Right forelimb (tissue), 1 donor: ENCODE results near the gene TBC1D3B.
"Not testable (repeated sequence)": the region's sequence is repeated elsewhere in the genome, so short reads cannot be mapped to it uniquely, and the experiment has no call there.

Experiments
- DNase-seq: peaks from one replicate; pipeline ENCODE4 v3.0.0-alpha.2; 2018

The TBC1D3B gene

DNA sequence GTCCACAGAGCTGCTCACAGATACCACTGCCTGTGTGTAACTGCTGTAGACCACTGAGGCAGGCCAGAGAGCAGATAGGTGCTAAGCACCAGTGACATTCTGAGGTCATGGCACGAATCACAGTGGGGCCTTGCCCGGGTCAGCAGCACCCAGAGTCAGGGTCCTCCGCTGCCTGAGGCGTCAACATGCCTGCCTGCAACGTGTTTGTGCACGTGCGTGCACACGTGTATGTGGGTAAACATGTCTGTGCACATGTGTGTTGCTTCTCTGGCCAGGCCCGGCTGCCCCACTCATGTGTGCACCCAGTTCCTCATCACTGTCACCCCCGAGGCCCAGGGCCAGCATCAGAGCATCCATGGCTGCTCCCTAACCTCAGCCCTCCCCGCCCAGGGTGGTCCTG is at the start of gene TBC1D3B:
TBC1D3B (minus strand) TSS at position 101 of the 400 bp plus-strand sequence. CDS start 1,586 bp downstream, outside the sequence.
- DNase-seq, result not testable (repeated sequence)

DNA sequence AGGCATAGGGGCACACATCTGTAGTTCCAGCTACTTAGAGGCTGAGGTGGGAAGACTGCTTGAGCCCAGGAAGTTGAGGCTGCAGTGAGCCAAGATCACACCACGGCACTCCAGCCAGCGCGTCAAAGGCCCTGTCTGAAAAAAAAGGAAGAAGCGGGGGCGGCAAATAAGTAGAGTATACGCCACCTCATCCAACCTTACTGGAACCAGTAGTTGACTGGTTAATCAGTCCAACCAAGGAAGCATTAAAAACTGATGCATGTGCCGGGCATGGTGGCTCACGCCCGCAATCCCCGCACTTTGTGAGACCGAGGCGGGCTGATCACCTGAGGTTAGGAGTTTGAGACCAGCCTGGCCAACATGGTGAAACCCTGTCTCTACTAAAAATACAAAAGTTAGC is 46.5 kb upstream of the TBC1D3B start:
- not testable (repeated sequence) for DNase-seq

DNA sequence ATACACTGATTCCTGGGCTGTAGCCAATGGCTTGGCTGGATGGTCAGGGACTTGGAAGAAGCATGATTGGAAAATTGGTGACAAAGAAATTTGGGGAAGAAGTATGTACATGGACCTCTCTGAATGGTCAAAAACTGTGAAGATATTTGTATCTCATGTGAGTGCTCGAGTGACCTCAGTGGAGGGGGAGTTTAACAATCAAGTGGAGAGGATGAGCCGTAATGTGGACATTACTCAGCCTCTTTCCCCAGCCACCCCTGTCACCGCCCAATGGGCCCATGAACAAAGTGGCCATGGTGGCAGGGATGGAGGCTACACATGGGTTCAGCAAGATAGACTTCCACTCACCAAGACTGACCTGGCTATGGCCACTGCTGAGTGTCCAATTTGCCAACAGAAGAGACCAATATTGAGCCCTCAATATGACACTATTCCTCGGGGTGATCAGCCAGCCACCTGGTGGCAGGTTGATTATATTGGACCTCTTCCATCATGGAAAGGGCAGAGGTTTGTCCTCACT is 45.2 kb upstream of the TBC1D3B start:
- DNase-seq, result not testable (repeated sequence)

DNA sequence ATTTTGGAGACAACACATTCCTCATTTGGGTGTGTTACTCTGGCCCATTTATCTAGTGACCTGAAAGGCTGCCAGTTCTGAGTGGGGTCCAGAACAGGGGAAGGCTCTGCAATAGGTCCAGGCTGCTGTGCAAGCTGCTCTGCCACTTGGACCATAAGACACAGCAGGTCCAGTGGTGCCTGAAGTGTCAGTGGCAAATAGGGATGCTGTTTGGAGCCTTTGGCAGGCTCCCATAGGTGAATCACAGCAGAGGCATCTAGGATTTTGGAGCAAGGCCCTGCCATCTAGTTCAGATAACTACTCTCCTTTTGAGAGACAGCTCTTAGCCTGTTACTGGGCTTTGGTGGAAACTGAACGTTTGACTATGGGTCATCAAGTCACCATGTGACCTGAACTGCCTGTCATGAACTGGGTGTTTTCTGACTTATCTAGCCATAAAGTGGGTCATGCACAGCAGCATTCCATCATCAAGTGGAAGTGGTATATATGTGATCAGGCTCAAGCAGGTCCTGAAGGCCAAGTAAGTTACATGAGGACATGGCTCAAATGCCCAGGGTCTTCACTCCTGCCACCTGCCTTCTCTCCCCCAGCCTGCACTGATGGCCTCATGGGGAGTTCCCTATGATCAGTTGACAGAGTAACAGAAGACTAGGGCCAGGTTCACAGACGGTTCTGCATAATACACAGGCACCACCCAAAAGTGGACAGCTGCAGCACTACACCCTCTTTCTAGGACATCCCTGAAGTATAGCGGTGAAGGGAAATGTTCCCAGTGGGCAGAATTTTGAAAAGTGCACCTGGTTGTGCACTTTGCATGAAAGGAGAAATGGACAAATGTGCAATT is 44.5 kb upstream of the TBC1D3B start:
- not testable (repeated sequence) for DNase-seq

DNA sequence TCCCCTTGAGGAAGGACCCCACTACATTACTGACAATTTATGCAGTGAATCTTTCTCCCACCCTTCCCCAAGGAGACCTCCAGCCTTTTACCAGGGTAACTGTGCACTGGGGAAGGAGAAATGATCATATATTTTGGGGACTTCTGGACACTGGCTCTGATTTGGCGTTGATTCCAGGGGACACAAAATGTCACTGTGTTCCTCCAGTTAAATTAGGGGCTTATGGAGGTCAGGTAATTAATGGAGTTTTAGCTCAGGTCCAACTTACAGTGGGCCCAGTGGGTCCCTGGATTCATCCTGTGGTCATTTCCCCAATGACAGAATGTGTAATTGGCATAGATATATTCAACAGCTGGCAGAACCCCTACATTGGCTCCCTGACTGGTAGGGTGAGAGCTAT is 43.1 kb upstream of the TBC1D3B start:
- not testable (repeated sequence) for DNase-seq

DNA sequence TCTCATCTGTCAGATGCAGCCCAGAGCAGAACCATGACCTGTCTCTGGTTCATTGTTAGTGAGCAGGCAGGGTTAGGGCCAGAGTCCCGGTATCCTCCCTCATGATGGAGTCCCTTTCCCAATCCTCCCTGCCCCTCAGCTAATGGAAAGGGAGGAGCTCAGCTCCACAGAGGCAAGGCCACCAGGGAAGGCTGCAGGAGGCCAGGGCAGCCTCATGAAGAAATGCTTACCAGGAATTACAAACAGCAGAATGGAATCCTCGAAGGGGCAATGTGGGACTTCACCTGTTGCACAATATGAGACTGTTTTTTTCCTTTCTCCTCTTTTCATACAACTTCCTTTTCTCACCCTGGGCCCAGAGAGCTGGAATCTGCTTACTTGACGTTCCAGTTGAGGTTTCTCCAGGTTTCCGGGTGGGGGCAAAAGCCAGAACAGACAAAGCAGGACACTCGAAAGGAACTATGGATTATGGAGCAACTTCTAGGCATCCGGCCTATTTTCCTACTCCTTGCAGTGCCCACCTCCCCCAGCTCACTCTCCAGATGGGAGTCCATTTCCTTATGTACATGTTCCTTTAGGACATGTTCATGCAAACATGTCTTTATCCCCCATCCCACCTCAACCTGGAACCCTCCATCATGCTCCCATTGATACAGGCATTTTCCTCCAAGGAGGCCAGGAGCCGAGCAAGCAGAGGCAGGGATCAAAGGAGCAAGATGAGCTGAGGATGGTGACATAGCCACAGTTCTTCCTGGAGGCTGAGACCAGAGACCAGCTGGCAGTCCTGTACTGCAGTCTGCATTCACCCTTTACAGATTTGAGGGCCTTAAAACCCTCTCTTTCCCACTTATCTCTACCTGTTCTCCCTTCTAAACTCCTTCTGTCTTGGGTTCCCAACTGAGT is 39.2 kb upstream of the TBC1D3B start:
- not testable (repeated sequence) for DNase-seq

DNA sequence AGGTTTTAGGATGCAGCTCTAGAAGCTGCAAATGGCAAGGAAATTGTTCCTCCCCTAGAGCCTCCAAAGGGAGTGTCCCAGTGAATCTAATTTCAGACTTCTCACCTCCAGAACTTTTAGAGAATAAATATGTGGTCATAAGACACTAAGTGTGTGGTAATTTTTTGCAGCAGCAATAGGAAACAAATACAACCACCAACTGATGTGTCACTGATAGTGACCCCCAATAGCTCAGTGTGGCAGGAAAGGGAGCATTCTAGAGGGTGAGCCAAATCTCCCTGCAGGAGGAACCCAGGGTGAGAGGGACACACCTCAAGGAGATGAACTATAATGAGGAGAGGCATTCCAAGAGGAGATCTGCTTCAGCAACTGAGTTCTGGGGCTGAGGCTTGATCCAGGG is 38.5 kb upstream of the TBC1D3B start:
- DNase-seq, result no peak

DNA sequence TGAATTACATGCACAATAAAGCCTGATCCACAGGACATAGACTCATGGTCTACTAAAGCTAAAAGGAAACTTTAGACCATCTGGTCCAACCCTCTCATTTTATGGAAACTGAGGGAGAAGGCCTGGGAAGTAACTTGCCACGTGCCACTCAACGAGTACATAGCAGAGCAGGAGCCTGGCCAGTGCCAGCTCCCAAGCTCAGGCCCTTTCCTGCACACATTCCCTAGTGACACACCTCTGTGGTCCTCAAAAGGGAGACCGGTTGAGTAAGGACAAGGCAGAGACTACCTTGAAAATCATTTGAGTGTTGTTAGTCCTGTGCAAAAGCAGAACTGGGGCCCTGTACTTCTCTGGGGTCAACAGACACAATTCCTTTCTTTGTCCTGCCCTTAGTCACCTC is 37.3 kb upstream of the TBC1D3B start:
- no peak for DNase-seq

DNA sequence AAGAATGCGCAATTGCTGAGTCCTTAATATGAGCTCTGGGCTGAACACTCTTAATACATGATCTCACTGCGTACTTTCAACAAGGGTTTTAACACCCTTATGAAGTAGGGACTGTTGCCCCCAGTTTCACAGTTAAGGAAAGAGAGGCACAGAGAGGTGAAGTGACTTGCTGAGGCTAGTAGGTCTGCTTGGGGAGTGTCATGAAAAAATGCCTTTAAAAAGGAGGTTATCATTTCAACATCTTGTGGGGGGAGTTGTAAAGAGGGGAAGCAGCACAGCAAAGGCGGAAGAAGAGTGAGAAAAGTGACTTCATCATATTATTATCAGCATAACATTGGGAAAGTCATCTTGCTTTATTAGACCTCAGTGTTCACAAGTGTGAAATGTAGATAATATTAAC is 36.5 kb upstream of the TBC1D3B start:
- DNase-seq, result no peak

DNA sequence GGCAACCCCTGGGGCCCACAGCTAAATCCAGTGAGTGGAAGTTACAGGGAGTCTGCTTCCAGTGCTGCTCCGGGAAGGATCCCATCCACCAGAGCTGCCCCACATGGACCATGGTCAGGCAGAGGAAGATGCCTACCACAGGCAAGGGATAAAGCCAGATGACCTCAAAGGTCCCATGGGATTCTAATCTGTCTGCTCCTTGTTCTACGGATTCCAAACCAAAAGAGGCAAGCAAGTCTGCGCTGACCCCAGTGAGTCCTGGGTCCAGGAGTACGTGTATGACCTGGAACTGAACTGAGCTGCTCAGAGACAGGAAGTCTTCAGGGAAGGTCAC is 35.8 kb upstream of the TBC1D3B start:
- DNase-seq, result no peak

DNA sequence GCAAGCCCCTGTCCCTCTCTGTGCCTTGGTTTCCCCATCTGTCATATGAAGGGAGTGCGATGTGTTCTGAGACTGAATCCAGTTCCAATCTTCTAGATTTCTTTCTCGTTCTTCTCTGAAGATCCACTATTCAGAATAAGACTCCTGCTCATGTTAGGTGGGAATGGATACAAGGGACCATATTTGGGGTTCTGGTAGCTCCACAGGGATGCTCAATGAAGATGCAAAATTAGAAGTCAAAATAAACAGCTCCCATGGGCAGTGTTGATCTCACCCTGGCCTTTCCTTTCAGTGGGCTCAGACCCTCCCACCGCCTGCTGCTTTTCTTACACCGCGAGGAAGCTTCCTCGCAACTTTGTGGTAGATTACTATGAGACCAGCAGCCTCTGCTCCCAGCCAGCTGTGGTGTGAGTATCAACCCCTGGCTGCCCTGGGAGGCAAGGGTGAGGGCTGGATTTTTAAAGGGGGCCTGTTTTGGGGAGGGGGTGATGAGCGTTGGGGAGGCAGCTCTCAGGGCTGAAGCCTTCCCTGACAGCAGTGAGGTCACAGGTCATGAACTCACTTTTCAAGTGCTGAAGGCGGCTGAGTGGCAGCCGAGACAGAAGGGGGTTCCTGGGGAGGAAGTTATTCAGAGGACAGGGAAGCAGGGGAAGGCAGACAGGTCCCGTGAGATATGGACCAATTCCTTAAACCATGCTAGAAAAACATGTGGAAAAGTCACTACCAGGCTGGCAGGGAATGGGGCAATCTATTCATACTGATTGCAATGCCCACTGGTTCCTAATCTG is 35.2 kb upstream of the TBC1D3B start:
- DNase-seq, result not testable (repeated sequence)

DNA sequence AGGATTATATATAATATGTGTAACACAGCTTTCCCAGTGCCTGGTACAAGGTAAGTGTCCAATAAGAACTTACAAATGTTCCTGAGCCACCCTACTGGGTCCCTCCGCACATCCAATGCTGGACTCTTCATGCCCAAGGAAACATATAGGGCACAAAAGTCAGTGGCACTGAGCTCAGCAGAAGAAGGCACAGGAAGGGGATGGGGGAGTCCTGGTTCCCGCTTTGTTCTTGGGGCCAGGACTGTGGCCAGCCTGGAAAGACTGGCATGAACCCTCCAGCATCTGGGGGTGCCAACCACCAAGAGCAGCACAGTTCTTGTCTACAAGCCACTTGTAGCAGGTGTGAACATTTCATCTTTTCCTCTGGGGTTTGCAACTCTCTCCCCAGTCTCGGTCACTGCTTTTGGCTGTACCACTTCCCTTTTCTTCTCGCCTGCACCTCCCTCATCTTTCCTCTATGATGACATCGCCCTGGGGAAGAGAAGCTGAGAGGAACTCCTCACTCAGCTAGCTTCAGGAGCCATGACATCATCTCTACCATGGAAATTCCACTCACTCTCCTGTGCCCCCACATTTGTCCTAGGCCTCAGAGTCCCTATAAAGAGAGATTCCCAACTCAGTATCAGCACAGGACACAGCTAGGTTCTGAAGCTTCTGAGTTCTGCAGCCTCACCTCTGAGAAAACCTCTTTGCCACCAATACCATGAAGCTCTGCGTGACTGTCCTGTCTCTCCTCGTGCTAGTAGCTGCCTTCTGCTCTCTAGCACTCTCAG is 34.2 kb upstream of the TBC1D3B start, which contains the start of gene CCL4L2:
CCL4L2 (plus strand) TSS at position 625 of the 773 bp plus-strand sequence.
- not testable (repeated sequence) for DNase-seq

DNA sequence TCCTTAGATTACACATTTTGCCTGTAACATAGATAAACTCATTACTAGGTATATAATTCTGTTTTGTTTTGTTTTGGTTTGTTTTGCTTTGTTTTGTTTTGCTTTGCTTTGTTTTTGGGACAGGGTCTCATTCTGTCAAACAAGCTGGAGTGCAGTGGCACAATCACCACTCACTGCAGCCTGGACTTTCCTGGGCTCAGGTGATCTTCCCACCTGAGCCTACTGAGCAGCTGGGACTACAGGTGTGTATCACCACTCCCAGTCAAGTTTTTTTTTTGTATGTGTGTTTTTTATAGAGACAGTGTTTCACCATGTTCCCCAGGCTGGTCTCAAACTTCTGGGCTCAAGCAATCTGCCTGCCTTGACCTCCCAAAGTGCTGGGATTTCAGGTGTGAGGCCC is 33.1 kb upstream of the TBC1D3B start:
- DNase-seq, result no peak

DNA sequence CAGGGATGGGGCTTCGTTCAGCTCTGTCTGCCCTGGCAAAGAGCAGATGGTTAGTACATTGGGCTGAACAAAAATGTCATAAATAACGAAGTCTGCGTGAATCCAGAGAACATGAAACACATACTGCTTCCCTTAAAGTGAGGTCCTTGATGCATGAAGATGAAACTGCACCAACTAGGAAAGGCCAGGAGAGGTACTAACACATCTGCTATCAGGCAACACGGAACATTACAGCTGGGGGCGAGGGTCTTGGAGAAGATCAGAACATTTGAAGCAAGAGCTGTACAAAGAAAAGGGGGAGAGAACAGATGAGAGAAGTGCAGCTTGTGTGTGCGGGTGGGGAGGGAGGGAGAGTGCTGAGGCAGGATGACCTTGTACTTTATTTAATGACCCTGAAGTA is 30.9 kb upstream of the TBC1D3B start:
- not testable (repeated sequence) for DNase-seq

DNA sequence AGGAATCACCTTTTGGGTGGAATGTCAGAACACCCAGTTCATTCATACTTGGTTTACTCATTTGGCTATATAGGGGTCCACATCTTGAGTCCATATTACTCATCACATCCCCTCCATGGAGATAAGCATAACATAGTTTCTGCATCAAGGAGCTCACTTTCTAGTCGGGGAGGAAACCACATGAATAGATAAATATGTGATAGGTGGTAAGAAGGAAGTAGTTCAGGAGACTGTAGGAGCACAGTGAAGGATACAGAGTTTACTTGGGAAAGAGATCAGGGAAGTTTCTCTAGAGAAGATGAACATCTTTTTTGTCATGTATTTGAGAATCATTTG is 30.0 kb upstream of the TBC1D3B start:
- DNase-seq, result not testable (repeated sequence)

DNA sequence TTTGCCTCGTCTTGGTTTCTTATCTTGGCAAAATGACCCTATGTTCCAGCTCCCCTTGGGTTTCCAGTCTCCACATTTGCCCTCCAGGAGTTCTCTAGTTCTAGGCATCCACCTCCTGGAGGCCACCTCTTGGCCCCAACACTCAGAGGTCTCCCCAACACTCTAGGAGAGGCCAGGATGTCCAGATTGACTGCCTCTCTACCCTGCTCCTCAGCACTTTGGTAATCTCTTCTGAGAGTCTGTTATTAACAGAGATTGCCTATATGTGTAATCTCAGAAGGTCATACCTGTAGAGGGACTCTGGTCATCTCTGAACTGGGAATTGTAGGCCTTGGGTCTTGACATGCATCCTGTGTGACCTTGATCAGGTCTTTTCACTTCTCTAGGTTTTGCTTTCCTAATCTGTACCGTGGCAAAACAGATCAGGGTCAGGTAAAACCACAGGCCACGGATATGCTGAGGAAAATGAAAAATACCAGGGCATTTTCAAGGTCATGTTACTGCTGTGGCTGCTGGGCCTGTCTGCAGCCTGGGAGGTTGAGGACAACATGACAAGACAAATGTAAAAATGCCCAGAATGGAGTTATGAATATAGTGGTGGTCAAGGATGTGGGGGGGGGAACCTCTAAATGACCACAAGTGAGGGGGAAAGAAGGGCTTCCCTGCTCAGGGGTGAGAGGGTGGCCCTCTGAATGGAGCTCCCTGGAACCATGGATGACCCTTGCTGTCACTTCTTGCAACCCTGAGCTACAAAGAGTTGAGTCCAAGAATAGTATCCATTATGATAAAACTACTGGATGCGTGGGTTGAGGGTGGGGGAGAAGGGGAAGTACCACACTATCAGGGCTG is 29.4 kb upstream of the TBC1D3B start:
- DNase-seq, result no peak

DNA sequence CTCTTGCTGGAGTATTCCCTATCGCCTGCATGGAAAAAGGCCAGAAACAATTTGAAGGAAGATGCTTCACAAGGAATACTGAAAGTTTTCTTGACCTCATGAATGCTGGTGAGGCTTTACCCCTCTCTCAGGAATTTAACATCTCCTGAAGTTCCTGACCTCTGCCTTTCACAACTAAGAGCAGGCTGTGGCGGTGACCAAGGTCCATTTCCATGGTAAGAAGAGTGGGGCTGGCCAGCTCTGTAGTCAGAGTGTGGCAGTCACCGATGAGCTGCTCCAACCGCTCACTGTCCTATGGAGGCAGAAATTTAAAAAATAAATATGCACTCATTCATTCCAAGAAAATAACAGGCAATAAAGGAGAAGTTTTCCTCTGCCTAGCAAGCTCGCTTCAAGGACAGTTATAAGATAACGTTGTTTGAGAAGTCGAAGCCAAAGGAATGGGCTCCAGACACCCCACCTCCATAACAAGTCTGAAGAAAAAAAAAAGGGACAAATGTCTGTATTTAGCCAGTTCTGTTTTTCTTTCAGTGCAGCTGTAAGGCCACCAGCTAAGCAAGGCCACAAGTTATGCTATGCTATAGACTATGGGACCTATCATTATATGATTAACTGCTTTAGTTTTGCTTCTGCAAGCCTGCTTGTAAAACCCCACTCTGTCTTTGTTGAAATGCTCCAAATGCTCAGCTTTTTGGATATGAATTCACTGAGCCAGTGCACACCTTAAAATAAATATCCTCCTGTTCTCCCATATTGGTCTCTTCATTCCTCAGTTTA is 28.5 kb upstream of the TBC1D3B start:
- no peak for DNase-seq

DNA sequence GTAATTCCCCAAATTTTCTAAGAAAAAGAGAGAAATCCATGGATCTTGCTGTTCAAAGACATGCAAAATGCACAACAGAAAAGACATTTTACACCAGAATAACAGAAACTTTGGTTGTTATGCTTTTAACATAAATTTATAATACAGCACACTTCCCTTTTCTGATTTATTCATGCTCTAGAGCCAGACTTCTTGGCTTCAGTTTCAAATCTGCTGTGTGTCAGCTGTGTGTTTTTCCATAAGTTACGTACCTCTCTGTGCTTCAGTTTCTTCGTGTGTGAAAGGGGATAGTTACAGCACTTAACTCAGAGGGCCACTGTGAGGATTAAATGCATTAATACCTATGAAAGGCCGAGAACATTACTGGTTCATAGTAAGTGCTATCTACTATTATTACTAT is 26.9 kb upstream of the TBC1D3B start:
- DNase-seq, result no peak

DNA sequence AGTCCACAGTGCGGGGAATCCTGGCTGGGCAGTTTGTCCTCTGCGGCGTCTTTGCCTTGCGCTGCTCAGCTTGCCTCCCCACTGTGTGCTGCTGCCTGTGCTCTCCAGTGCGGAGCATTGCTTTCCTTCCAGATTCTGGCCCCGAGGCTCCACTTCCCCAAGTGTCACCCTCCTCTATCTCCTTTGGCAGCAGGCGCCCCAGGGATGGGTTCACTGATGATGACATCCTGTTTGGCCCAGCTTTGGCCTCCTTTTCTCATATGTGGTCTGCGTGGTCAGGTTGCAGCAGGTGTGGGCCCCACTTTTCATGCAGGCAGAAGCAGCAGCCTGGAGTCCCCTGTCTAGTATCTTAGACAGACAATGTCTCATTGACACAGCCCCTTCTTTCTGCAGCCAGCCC is 25.1 kb upstream of the TBC1D3B start:
- not testable (repeated sequence) for DNase-seq

DNA sequence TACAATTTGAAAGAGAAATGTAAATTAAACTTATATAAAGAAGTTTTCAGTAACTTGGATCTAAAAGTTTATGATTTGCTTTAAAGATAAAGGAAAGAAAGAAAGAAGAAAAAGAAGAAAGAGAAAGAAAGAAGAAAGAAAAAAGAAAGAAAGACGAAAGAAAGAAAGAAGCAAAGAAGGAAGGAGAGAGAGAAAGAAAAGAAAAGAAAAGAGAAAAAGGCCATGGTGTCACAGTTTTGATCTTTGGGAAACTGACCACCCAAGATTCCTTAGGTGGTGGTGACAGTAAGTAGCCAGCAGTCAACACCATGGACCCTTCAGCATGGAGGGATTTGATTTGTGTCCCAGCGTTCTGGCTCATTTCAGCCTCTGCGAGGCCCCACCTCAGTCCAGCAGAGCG is 24.7 kb upstream of the TBC1D3B start:
- DNase-seq, result not testable (repeated sequence)
